ENCODE data around the gene TBC1D22B. TPM values are rescaled to one million over a fixed set of nuclear protein-coding genes. Genes with fewer than 3 reads are reported as not detected.
"Not testable (repeated sequence)": the region's sequence is repeated elsewhere in the genome, so short reads cannot be mapped to it uniquely, and the experiment has no call there.

TBC1D22B gene
- polyA plus RNA-seq, 1 donor: 15.2 TPM

GRCh38 chr6:37321516-37322415 lies 64.2 kb downstream of the TBC1D22B start:
- no peak for DNase-seq

GRCh38 chr6:37323580-37323979 lies 66.0 kb downstream of the TBC1D22B start:
- no peak for DNase-seq

GRCh38 chr6:37324131-37325033 lies 66.8 kb downstream of the TBC1D22B start:
- DNase-seq: no peak

GRCh38 chr6:37330345-37330744 lies 72.8 kb downstream of the TBC1D22B start:
- not testable (repeated sequence) for DNase-seq

GRCh38 chr6:37331047-37331446 lies 73.5 kb downstream of the TBC1D22B start:
- DNase-seq: no peak

- no peak for DNase-seq
These were observed 75.3 kb downstream of the TBC1D22B start for GRCh38 chr6:37332894-37333293.

GRCh38 chr6:37334047-37334446 lies 76.5 kb downstream of the TBC1D22B start:
- no peak for DNase-seq

- not testable (repeated sequence) for DNase-seq
These were observed 80.7 kb downstream of the TBC1D22B start for GRCh38 chr6:37338317-37338716.

- DNase-seq: no peak
These were observed 81.2 kb downstream of the TBC1D22B start for GRCh38 chr6:37338745-37339255.

GRCh38 chr6:37339741-37340638 lies 82.4 kb downstream of the TBC1D22B start:
- DNase-seq: no peak

GRCh38 chr6:37340639-37340943 lies 83.0 kb downstream of the TBC1D22B start:
- no peak for DNase-seq

- no peak for DNase-seq
These were observed 85.7 kb downstream of the TBC1D22B start for GRCh38 chr6:37343248-37343647.

- DNase-seq: no peak
These were observed 86.7 kb downstream of the TBC1D22B start for GRCh38 chr6:37344308-37344707.

- DNase-seq: not testable (repeated sequence)
These were observed 88.2 kb downstream of the TBC1D22B start for GRCh38 chr6:37345804-37346203.

- no peak for DNase-seq
These were observed 89.6 kb downstream of the TBC1D22B start for GRCh38 chr6:37347177-37347576.

GRCh38 chr6:37347670-37348111 lies 90.1 kb downstream of the TBC1D22B start:
- no peak for DNase-seq

GRCh38 chr6:37351027-37351426 lies 93.5 kb downstream of the TBC1D22B start:
- DNase-seq: no peak

- no peak for DNase-seq
These were observed 94.8 kb downstream of the TBC1D22B start for GRCh38 chr6:37352384-37352783.

- DNase-seq: peak; percentile 85
These were observed 96.4 kb downstream of the TBC1D22B start, which contains the start of gene RNF8 for GRCh38 chr6:37353761-37354525. Gene RNF8 (plus strand): TSS chr6:37353983. CDS start chr6:37354165, 182 bp downstream.

GRCh38 chr6:37354526-37355384 lies 97.2 kb downstream of the TBC1D22B start:
- no peak for DNase-seq
